ENCODE results near the gene EDAR.

Gene EDAR

DNA sequence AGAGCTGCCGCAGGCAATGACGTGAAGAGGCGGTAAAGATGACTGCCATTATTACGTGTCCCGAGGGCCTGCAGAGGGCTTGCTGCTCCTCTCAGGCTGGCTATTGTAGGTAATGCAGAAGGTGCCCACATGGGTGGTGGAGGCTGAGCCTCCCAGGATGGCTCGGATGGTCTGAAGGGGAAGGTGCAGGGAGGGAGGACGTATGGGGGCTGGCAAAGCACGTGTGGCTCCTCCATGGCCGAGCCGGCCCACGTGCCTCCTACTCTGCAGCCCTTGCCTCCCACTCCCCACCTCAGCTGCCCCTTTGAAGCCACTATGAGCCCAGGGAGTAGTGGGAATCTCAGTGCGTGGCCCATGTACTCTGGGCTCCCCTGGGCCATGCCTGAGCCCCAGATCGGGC, 48.9 kb downstream of the EDAR start:
- no peak for DNase-seq (ENCODE audit: low read depth in 3 of 3)

DNA sequence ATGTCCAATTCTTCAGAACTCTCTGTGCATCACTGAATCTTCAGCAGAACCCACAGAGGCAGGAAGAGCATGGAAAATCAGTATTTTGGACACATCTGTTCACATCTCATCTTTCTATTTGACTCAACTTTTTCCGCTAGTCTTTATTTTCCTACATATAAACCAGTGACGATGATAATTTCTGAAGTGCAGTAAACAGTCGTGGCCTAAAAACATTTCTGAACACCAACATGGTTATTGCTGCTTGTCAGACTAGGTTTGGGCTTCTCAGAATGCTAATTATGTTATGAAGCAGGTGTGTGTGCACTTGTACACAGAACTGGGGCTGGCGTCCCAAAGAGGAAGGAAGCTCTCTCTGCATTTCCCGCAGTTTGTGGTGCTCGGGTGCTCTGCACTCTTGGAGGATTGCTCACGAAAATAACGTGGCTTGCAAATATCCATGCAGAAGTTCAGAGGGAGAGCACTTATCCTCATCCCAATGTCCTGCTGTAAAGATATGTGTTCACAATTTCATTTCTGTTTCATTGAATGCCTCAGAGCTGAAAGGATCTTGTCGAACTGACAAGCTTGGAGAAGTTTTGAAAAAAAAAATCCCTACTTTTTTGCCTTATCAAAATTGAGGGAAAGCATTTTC, 50.8 kb downstream of the EDAR start:
- DNase-seq (ENCODE audit: low read depth in 3 of 3), result no peak

DNA sequence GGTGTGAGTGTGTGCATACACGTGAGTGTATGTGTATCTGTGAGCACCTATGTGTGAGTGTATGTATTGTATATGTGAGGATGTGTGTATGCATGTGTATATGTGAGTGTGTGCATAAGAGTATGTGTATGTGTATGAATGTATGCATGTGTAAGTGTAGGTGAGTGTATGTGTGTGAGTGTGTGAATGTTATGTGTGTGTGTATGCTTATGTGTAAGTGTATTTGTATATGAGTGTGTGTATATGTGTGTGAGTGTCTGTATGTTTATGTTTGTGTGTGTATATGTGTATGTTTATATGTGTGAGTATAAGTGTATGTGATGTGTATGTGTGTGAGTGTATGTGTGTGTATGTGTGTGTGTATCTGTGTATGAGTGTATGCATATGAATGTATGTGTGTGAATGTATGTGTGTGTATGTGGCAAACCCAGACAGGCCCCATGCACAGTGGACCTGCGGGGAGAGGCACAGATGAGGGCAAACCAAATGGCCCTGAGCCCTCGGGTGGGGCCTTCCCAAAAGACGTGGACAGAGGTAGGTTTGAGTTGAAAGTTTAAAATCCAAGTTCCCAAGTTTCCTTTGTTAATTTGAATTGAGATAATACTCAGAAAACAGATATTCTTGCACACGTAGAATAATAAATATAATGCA, 51.5 kb downstream of the EDAR start:
- no peak for DNase-seq (ENCODE audit: low read depth in 3 of 3)

DNA sequence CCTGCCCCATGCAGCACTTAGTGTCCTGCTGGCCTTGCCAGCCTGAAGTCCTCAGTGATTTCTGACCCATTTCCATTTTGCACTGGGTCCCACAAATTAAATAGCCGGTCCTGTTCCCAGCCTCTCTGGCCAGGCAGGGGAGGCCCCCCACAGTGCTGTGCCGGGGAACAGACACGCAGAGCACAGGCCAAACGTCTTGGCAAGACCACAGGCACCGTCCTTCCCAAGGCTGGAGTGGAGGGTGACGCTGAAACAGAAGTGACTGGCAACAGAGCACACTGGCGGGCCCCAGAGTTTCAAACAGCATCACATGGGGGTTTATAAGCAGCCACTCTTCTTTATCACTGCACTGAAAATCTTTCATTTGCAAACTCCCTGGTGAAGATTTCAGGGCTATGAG, 52.2 kb downstream of the EDAR start:
- DNase-seq (ENCODE audit: low read depth in 3 of 3), result no peak

DNA sequence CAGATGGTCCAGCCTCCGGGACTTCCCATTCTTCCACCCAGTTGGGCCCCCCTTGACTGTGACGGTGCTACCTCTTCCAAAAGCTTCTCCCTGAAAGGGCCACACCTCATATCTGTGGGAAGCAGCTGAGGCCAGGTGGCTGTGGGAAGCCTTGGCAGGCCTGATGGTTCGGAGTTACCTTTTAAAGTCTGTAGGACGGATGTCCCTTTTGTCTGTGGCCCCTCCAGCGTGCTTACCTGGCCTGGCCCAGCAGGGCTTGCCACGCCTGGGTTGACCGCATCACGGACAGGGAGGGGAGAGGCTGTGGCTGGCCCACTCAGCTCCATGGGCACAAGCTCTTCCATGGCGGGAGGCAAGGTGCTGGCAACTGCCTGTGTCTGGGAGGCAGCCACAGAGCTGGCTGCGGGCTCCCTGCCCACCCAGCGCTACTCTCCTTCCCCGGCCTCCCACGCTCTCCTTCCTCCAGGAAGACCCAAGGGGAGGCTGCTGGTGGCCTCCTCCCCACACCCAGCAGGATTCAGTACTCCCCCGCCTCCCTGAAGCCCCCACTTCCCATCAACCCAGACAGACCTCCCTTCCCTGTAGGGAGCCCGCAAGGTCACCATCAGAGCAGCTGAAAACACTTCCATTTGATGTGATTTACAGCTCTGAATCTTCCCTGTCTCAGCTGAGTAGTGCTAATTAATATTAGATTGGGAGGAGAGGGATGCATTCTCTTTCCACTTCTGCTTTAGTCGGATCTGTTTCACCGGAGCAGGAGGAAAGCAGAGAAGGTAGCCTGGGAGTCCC, 52.8 kb downstream of the EDAR start:
- no peak for DNase-seq (ENCODE audit: low read depth in 3 of 3)

DNA sequence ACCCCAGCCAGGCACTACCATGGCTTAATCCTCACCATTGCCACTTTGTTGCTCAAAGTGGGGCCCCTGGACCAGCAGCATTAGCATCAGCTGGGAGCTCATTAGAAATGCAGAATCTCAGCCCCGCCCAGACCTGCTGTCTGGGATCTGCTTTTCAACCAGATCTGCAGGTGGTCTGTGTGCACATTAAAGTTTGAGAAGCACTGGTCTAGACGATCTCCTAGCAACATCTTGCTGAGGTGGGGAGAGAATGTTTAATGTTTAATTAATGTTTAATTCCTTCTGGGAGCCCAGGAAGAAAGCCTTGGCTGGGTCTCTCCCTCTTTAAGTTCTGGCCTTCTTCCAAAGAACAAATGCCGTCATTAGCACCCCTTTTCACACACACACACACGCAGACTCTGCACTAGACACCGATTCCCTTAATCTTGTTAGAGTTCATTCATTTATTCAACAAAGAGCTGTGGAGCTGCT, 53.7 kb downstream of the EDAR start:
- no peak for DNase-seq (ENCODE audit: low read depth in 3 of 3)

DNA sequence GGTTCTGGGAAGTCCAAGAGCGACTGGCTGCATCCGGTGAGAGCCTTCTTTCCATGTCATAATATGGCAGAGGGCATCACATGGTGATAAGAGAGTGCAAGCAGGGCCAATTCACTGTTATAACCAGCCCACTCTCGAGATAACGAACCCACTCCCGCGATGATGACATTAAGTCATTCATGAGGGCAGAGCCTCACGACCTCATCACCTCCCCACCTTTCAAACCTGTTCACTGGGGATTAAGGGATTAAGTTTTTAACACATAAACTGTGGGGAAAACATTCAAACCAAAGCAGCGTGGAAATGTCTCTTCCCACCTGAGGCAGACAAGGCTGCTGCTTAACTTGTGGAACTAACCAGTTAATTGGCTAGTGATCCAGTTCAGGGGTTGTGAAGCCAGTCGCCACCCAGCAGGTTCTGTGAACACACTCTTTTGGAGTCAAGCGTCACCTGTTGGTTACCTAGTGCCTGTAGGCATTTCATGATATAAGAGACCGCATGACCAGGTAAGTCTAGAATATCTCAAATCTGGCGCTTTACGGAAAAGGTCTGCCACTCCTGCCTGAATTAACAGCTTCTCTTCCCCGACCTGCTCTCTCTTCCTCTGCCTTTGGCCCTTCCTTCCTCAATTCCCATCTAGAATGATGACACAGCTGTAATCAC, 54.3 kb downstream of the EDAR start:
- DNase-seq (ENCODE audit: low read depth in 3 of 3), result no peak

DNA sequence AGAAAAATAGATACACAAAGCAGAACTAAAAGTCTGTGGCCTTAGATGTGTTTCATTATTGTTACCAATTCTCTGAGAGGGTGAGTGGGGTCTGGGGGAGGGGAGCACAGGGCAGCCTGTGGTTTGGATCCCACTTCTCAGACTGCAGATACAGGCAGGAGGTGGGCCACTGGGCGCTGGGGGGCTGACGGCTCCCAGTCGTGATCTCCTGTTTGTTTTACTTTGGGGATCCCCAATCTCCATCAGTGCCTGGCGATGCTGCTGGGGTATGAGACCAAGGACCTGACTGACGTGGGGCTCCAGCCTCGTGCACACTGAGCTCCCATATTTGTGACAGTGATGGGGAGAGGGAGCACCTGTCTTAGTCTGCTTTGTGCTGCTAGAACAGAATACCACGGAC, 54.9 kb downstream of the EDAR start:
- no peak for DNase-seq (ENCODE audit: low read depth in 3 of 3)

DNA sequence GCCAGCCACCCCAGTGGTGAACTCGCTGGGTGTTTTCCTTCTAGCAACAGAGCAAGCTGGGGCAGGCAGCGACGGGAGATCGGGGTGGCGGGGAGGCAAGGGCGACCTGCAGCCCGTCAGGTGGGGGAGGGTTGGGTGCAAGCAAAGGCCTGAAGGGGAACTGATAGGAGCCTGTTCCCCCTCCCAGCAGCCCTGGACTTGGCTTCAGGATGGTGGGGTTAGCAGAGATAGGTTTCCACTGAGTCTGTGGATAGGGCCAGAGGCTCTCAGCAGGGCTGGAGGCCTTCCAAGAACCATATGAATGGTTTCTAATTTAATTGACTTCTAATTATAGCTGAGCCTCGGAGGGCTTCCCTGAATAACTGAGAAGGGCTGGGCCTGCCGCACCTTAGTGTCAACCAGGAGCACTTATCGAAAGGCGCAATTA, 55.3 kb downstream of the EDAR start:
- DNase-seq (ENCODE audit: low read depth in 3 of 3), result no peak

DNA sequence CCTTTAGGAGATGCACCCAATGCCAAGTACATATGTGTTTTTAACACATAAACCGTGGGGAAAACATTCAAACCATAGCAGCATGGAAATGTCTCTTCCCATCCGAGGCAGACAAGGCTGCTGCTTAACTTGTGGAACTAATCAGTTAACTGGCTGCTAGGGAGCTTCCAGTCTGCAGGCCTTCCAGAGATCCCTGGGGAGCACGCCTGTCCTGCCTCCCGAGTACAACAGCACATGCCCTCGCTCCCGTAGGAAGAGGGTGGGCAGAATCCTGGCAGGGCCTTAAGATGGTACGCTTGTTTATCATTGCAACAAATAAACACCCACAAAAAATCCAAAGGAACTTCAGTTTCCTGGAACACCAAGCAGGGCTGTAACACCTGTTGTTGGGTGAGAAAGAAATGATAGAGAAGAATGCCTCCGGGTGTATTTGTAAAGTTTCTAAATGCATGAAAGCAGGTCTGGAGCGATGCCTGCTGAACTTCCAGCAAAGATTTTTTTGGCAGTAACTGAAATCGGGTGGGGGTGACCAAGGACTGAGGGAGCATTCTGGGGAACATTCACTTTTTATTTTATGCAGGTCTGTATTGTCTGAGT, 56.2 kb downstream of the EDAR start:
- no peak for DNase-seq (ENCODE audit: low read depth in 3 of 3)

DNA sequence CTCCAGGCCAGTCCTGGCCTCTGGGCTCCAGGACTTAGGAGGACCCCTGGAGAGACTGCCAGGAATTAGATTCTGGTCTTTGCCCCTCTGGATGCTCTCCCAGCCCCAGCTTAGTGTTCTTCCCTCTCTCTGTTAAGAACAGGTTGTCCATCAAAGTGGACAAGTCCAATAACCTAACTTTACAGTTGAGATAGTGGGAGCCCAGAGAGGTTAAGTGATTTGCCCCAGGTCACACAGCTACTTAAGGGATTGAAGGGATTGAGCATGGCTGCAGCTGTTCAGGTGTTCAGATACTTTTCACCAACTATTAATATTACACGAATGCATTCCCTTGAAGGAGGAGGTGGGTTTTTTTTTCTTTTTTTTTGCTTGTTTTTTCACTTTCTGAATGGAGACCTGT, 57.6 kb downstream of the EDAR start:
- no peak for DNase-seq (ENCODE audit: low read depth in 3 of 3)

DNA sequence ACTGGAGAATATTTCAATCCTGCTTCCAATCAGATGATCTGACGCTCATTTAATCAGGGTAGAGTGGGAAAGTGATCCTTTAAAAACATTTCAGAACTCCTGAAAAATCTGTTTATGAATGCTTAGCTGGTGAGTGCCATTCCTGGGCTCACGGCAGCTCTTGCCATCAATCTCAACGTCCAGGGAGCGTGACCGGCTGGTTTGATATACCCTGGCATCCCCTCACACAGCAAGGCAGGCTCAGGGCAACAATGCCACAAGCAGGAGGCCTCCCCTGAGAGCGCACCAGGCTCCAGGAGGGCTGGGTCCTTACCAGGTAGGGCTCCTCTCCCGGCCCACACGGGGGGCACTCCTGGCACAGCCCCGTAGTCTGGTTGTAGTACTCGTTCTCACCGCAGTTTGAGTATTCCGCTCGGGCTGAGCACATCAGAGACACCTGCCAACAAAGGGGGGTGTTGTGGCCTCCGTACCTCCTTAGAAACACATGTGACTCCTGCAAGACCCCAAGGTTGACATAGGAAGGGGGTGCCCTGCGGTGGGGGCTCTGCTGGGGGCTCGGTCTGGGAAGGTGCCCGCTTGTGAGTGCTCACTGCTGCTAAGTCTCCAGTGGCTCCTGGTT, 59.1 kb downstream of the EDAR start:
- DNase-seq (ENCODE audit: low read depth in 3 of 3), result no peak

DNA sequence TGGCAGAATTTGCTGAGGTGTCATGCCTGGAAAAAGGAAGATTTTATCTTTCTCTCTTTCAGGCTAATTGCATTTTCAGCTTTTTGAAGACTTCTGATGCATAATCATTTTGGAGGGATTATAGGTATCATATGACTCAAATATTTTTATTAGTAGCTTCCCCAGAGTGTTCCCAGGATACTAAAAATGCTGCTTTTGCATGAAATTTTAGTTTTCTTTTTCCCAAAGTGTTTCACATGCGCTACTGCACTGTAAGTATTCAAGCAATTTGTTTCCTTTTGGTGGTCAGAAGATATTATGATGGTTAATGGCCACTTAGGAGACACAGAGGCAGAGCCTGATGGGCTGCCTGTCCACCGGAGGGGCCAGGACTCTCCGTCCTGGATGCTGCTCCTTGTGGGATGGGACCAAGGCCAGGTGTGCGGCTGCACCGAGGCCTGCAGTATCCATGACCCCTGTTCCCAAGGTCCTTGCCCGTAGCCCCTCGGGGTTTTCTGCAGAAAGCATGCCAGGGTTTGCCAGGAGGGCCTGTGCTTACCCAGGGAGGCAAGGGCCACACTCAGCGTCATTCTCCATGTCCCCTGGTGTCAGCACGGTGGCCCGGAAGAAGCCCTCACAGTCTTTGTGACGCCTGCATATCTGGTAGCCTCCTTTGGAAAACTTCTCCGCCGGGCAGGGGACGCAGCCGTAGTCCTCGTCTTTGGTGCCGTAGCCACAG, 60.2 kb downstream of the EDAR start:
- no peak for DNase-seq (ENCODE audit: low read depth in 3 of 3)

DNA sequence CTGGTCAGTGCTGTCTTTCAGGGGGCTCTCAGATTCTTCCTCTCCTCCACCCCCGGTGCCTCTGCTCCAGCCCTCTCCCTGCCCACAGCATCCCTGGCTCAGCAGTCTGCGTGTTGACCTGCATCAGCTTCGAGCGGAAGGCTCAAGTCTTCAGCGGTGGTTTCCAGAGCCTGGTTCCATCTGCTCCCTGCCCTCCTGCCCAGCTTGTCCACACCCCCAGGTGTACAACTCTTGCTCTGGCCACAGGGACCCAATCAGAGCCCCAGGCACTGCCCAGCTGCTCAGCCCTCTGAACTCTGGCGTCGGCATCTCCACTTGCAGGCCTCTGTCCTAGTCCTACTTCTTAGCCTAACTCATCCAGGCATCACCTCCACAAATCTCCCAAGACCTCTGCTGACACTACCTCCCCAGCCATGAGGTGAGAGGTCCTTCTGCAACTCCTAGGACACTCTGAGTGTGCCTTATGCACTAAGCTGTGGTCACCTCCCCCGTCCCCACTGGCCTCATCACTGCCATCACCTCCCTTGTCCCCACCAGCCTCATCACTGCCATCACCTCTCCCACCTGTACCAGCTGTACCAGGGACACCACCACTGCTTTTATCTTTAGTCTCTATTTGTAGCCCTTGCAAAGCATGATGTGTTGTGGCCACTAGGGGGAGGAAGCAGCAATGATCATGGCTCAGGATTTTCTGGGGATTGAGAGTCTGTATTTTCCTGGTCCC, 60.9 kb downstream of the EDAR start:
- peak in 1 of 3 donors; percentile 38 for DNase-seq (ENCODE audit: low read depth in 3 of 3)

DNA sequence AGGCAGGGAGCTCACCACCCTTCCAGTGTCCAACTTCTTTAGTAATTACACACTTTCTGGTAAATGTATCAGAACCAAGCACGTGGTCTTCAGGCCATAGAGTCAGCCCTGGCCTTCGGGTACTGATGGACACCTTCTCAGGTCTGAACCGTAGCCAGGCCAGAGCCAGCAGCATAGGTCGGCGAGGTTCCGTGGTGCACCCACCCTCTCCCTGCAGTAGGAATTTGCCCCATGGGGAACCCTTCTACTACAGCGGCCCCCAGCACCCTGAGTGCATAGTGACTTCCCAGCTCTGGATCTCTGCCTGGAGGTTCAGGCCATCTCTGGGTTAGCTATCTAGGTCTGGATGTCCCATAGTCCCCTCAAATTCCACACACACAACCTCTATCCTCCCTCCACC, 61.6 kb downstream of the EDAR start:
- no peak for DNase-seq (ENCODE audit: low read depth in 3 of 3)

DNA sequence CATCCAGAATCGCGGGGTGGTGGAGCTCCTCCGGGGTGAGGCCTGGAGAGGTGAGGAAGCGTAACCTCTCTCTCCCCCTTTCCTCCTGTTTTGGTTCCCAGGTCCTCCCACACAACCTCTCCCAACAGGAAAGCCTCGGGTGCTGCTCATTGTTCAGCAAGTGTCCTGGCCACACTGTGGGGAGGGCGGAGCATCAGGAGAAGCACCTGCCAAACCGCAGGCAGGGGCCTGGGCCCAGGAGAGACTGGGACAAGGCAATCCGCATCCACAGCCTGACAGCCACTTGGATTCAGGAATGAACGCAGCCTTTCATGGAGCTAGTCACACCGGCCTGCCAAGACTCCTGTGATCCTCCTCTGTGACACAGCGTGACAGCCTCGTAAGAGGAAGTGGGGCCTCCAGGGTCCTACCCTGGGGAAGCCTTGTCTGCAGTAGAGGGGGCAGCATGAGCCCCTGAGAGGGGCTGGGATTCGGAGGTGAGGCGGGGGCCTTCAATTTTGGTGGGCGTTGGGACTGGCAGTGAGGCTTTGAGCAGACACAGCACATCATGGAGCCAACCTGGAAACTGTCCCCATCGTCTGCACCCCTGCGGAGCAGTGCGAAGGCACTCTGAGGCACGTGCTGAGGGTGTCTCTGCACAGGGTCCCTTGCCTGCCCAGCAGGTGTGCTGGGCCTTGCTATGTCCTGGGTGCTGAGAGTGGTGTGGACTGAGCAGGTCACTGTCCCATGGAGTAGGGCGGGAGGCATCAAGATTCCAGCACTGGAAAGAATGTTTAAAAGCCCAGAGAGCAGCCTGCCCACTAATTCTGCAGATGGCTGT, 62.2 kb downstream of the EDAR start:
- no peak for DNase-seq (ENCODE audit: low read depth in 3 of 3)

DNA sequence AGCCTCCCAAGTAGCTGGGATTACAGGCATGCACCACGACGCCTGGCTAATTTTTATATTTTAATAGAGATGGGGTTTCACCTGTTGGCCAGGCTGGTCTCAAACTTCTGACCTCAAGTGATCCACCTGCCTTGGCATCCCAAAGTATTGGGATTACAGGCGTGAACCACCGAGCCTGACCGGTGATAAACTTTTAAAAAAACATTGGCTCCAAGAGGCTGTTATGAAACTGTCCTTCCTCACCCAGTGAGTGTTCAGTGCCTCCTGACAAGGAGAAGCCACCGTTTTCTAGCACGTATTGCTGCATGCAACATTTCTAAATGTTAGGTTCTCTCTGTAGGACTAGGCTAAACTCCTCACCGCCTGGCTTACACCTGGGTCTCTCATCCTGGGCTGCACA, 63.3 kb downstream of the EDAR start:
- DNase-seq (ENCODE audit: low read depth in 3 of 3), result no peak

DNA sequence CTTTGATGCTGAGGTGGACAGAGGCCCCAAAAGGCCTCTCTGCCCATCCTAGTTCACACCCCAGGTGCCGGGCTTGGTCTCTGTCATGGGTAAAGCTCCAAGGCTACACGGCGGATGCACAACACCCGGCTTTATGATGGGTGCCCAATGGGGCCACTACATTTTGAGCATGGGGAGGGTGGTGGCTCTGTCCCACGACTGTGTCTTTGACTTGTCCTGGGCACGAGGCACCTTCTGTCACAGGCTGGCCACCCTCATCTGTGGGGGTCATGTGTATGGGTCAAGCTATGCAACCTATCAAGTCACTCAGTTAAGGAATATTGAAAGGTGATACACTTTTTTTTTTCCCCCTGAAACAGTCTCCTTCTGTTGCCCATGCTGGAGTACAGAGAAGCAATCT, 63.7 kb downstream of the EDAR start:
- no peak for DNase-seq (ENCODE audit: low read depth in 3 of 3)

DNA sequence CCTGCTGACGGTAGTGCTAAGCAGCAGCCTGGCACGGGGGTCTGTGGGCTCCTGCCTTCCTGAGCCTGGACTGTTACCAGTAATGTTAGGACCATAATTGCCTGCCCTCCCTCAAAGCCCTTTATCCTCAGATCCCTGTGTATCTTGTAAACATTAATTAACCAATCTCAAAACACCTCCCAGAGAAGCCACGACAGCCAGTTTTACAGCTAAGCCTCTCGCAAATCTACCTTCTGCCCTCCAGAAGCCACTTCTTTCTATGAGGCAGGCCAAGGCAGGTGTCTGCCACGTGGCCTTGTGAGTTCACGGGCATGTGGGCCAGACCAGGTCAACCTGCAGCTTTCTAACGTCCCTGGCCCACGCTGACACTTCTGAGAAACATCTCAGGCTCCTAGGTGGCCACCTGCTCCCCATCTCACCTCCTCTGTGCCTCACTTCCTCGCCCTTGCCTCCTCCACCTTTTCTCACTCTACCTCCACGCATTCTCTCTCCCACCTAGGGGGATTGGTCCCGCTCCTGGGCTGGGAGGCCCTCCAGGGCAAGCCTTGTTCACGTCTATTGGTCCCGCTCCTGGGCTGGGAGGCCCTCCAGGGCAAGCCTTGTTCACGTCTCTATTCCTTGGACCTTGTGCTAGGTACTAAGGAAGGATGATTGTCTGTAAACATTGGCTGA, 64.3 kb downstream of the EDAR start:
- no peak for DNase-seq (ENCODE audit: low read depth in 3 of 3)

All from stimulated activated CD4-positive, alpha-beta T cell treated with anti-CD3 and anti-CD28 coated beads, TNF-alpha, amount 100 ng/mL, for 48 hours (primary cell).